ES-I3 (cell line): ENCODE measurements around the gene IP6K2.

ENCODE experiments used
- H3K36me3 ChIP-seq: 2 replicates; pipeline ENCODE4 v1.6.1; 2013; ENCODE audit warnings: mild to moderate bottlenecking, low read length, control low read depth, moderate library complexity; ENCODE audit not compliant: insufficient read depth
- H3K4me1 ChIP-seq: 2 replicates; pipeline ENCODE4 v1.6.1; 2013; ENCODE audit warnings: mild to moderate bottlenecking, control low read depth, low read length; ENCODE audit not compliant: insufficient read depth
- H3K9ac ChIP-seq: 2 replicates; pipeline ENCODE4 v1.6.1; 2013; ENCODE audit warnings: low read depth, mild to moderate bottlenecking, low read length, moderate library complexity
- H3K9me3 ChIP-seq: 2 replicates; pipeline ENCODE4 v1.6.1; 2013; ENCODE audit warnings: mild to moderate bottlenecking, low read length, moderate library complexity; ENCODE audit not compliant: control insufficient read depth, insufficient read depth

The IP6K2 gene

GRCh38 chr3:48656841-48657281, 60.2 kb downstream of the IP6K2 start:
- no peaks in the 10 kb centered on the region for H3K36me3 ChIP-seq
- no peaks in the 10 kb centered on the region for H3K9me3 ChIP-seq
- H3K9ac ChIP-seq = peak overlapping the region; percentile 49
- H3K4me1 ChIP-seq = no peaks in the 10 kb centered on the region

GRCh38 chr3:48656061-48656840, 60.8 kb downstream of the IP6K2 start:
- Histone ChIP-seq H3K4me1 (no peaks in the 10 kb centered on the region), H3K36me3 (no peaks in the 10 kb centered on the region), H3K9ac (peak overlapping the region; percentile 49), H3K9me3 (no peaks in the 10 kb centered on the region)

- Histone ChIP-seq H3K9ac (peak overlapping the region; percentile 49), H3K4me1 (no peaks in the 10 kb centered on the region), H3K9me3 (no peaks in the 10 kb centered on the region), H3K36me3 (no peaks in the 10 kb centered on the region)
Observed at GRCh38 chr3:48655606-48656005, 61.4 kb downstream of the IP6K2 start.

- Histone ChIP-seq H3K36me3 (no peaks in the 10 kb centered on the region), H3K9ac (peak overlapping the region; percentile 49), H3K4me1 (no peaks in the 10 kb centered on the region), H3K9me3 (no peaks in the 10 kb centered on the region)
Observed at GRCh38 chr3:48655063-48655462, 62.0 kb downstream of the IP6K2 start.

- Histone ChIP-seq H3K36me3 (no peaks in the 10 kb centered on the region), H3K9ac (no peak overlapping the region), H3K4me1 (no peaks in the 10 kb centered on the region), H3K9me3 (no peaks in the 10 kb centered on the region)
Observed at GRCh38 chr3:48652923-48653715, 63.9 kb downstream of the IP6K2 start.

GRCh38 chr3:48651771-48652170, 65.2 kb downstream of the IP6K2 start:
- Histone ChIP-seq H3K9me3 (no peaks in the 10 kb centered on the region), H3K36me3 (no peaks in the 10 kb centered on the region), H3K9ac (no peak overlapping the region), H3K4me1 (no peaks in the 10 kb centered on the region)

GRCh38 chr3:48650723-48651122, 66.3 kb downstream of the IP6K2 start:
- Histone ChIP-seq H3K9ac (no peak overlapping the region), H3K36me3 (no peaks in the 10 kb centered on the region), H3K4me1 (no peaks in the 10 kb centered on the region), H3K9me3 (no peaks in the 10 kb centered on the region)

- no peaks in the 10 kb centered on the region for H3K9me3 ChIP-seq
- H3K36me3 ChIP-seq = no peaks in the 10 kb centered on the region
- H3K4me1 ChIP-seq = no peaks in the 10 kb centered on the region
- no peak overlapping the region for H3K9ac ChIP-seq
Observed at GRCh38 chr3:48648188-48648850, 68.7 kb downstream of the IP6K2 start.

- Histone ChIP-seq H3K4me1 (no peaks in the 10 kb centered on the region), H3K36me3 (no peaks in the 10 kb centered on the region), H3K9me3 (no peaks in the 10 kb centered on the region), H3K9ac (no peak overlapping the region)
Observed at GRCh38 chr3:48647714-48648113, 69.3 kb downstream of the IP6K2 start.

GRCh38 chr3:48644898-48645760, 71.9 kb downstream of the IP6K2 start:
- Histone ChIP-seq H3K36me3 (no peaks in the 10 kb centered on the region; the same call in 1 of the 2 replicates), H3K9ac (no peak overlapping the region), H3K9me3 (no peaks in the 10 kb centered on the region), H3K4me1 (no peaks in the 10 kb centered on the region)

- Histone ChIP-seq H3K9ac (no peak overlapping the region), H3K9me3 (no peaks in the 10 kb centered on the region), H3K4me1 (no peaks in the 10 kb centered on the region), H3K36me3 (no peaks in the 10 kb centered on the region; the same call in 1 of the 2 replicates)
Observed at GRCh38 chr3:48642605-48643004, 74.4 kb downstream of the IP6K2 start.

- H3K36me3 ChIP-seq = no peaks in the 10 kb centered on the region; the same call in 1 of the 2 replicates
- H3K4me1 ChIP-seq = peaks cover 9% of the 10 kb centered on the region
- H3K9ac ChIP-seq = no peak overlapping the region
Observed at GRCh38 chr3:48641396-48641795, 75.6 kb downstream of the IP6K2 start.

GRCh38 chr3:48639944-48640606, 76.9 kb downstream of the IP6K2 start:
- Histone ChIP-seq H3K9me3 (no peaks in the 10 kb centered on the region), H3K36me3 (no peaks in the 10 kb centered on the region; the same call in 1 of the 2 replicates), H3K4me1 (peaks cover 9% of the 10 kb centered on the region), H3K9ac (no peak overlapping the region)

More at GRCh38 chr3:48641396-48641795, 75.6 kb downstream of the IP6K2 start:
- H3K9me3 ChIP-seq = no peaks in the 10 kb centered on the region
